Panc1 (cell line): ENCODE results near the gene MCF2L. TPM values are rescaled to one million over a fixed set of nuclear protein-coding genes. Genes with fewer than 3 reads are reported as not detected.

Source experiments
- ATAC-seq: fragments of 200-7000 bp; cut with Tn5 transposase; 2 replicates; pipeline ENCODE4 v1.9.1; 2020; ENCODE audit warnings: mild to moderate bottlenecking, moderate library complexity
- BruUV-seq: library from RNA; stranded (reverse); fragments of 400-500 nt; replicated peaks from 2 replicates; lab custom pipeline; 2021; lab: Mats Ljungman, UMichigan
- CTCF ChIA-PET: fragments of 300-600 bp; sonication (Branson Sonifier 250); formaldehyde crosslinking; loops from one replicate; lab custom pipeline; 2022; ENCODE audit warnings: antibody characterized with exemption; lab: Charles Lee
- POLR2A ChIA-PET: fragments of 300-600 bp; sonication (Branson Sonifier 250); formaldehyde crosslinking; loops from one replicate; lab custom pipeline; 2022; ENCODE audit warnings: antibody characterized with exemption; lab: Charles Lee
- DNase-seq: peaks from one replicate; pipeline ENCODE4 v3.0.0-alpha.2; 2010; ENCODE audit warnings: low read depth, low spot score
- H3K27ac ChIP-seq: 2 replicates; pipeline ENCODE4 v1.5.1; 2011; ENCODE audit warnings: mild to moderate bottlenecking, low read length, inconsistent platforms
- H3K27me3 ChIP-seq: fragments of 200-500 bp; sonication (Bioruptor generic); 2 replicates; pipeline ENCODE4 v1.6.0; 2014; ENCODE audit warnings: low read length, inconsistent platforms; ENCODE audit not compliant: control insufficient read depth, insufficient read depth
- H3K36me3 ChIP-seq: fragments of 200-500 bp; sonication (Bioruptor generic); 2 replicates; pipeline ENCODE4 v1.5.1; 2014; ENCODE audit warnings: inconsistent platforms, mild to moderate bottlenecking, low read length, moderate library complexity; ENCODE audit not compliant: control insufficient read depth, insufficient read depth
- H3K4me1 ChIP-seq: 2 replicates; pipeline ENCODE4 v1.5.1; 2011; ENCODE audit warnings: inconsistent platforms, mild to moderate bottlenecking, low read length, moderate library complexity; ENCODE audit not compliant: control insufficient read depth, insufficient read depth
- H3K4me3 ChIP-seq, 2 experiments: 2 replicates each; pipeline ENCODE4 v1.5.1; 2011 to 2012; ENCODE audit warnings: low read depth in 2 of 2, low read length in 2 of 2, mild to moderate bottlenecking in 2 of 2, inconsistent platforms in 1 of 2, moderate library complexity in 1 of 2
- H3K9me3 ChIP-seq: fragments of 200-500 bp; sonication (Bioruptor generic); 2 replicates; pipeline ENCODE4 v1.5.1; 2014; ENCODE audit warnings: low read depth, mild to moderate bottlenecking, inconsistent platforms, low read length, moderate library complexity; ENCODE audit not compliant: control insufficient read depth, insufficient read depth
- POLR2AphosphoS5 ChIP-seq: IDR thresholded peaks from 2 replicates; pipeline ENCODE4 v1.6.1; 2012; ENCODE audit warnings: mild to moderate bottlenecking, low read depth, low read length, moderate library complexity
- SIN3A ChIP-seq: IDR thresholded peaks from 2 replicates; pipeline ENCODE4 v1.6.1; 2012; ENCODE audit warnings: low read depth, mild to moderate bottlenecking, low read length, moderate library complexity, borderline replicate concordance; ENCODE audit not compliant: insufficient read depth
- TCF7L2 ChIP-seq: IDR thresholded peaks from 2 replicates; pipeline ENCODE4 v1.6.1; 2011; ENCODE audit warnings: mild to moderate bottlenecking, low read depth, low read length, inconsistent platforms
- in situ Hi-C: cut with HindIII; loops from 2 replicates; pipeline ENCODE4 v1.10.0; 2016; ENCODE audit warnings: low sequenced_read_pairs, low pct_unique_long_range_greater_than_20kb
- intact Hi-C: fragments of 100-400 bp; cut with micrococcal nuclease; formaldehyde crosslinking; loops from one replicate; pipeline ENCODE4 v1.10.0; 2022; ENCODE audit not compliant: unreplicated experiment
- total RNA-seq: library from RNA; stranded (reverse); gene quantifications from one replicate; pipeline ENCODE4 v1.2.1, GENCODE V29; 2021; ENCODE audit not compliant: unreplicated experiment
- TF ChIP-seq, protein P1 (sequence below), 2 experiments: IDR thresholded peaks; 2 replicates each; pipeline ENCODE4 v1.6.1; 2011 to 2012; ENCODE audit warnings: low read depth in 2 of 2, control low read depth in 1 of 2, low read length in 1 of 2, mild to moderate bottlenecking in 1 of 2, moderate library complexity in 1 of 2; ENCODE audit not compliant: insufficient read depth in 1 of 2
- TF ChIP-seq, protein P2 (sequence below): fragments of 450-650 bp; IDR thresholded peaks from 2 replicates; pipeline ENCODE4 v1.5.1; 2017; ENCODE audit warnings: mild to moderate bottlenecking

The MCF2L gene
- total RNA-seq, 1 experiment from 2014 or later: 0.57 TPM

DNA sequence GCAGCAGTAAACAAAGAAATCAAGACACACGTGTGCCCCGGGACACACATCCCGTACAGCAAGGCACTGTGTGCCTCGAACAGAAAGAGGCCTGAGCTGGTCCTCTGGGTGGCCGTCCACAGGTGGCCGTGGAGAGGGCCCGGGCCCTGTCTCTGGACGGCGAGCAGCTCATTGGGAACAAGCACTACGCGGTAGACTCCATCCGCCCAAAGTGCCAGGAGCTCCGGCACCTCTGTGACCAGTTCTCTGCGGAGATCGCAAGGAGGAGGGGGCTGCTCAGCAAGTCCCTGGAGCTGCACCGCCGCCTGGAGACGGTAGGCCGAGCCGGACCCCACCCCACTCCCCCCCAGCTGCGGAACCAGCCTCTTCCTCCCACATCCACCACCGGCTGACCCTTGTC, 105.9 kb downstream of the MCF2L start:
- TF ChIP-seq TCF7L2 (no peak), SIN3A (no peak)
- TF ChIP-seq, protein P1, sequence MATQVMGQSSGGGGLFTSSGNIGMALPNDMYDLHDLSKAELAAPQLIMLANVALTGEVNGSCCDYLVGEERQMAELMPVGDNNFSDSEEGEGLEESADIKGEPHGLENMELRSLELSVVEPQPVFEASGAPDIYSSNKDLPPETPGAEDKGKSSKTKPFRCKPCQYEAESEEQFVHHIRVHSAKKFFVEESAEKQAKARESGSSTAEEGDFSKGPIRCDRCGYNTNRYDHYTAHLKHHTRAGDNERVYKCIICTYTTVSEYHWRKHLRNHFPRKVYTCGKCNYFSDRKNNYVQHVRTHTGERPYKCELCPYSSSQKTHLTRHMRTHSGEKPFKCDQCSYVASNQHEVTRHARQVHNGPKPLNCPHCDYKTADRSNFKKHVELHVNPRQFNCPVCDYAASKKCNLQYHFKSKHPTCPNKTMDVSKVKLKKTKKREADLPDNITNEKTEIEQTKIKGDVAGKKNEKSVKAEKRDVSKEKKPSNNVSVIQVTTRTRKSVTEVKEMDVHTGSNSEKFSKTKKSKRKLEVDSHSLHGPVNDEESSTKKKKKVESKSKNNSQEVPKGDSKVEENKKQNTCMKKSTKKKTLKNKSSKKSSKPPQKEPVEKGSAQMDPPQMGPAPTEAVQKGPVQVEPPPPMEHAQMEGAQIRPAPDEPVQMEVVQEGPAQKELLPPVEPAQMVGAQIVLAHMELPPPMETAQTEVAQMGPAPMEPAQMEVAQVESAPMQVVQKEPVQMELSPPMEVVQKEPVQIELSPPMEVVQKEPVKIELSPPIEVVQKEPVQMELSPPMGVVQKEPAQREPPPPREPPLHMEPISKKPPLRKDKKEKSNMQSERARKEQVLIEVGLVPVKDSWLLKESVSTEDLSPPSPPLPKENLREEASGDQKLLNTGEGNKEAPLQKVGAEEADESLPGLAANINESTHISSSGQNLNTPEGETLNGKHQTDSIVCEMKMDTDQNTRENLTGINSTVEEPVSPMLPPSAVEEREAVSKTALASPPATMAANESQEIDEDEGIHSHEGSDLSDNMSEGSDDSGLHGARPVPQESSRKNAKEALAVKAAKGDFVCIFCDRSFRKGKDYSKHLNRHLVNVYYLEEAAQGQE (IDR thresholded peaks at IDR 0.05; ENCODE audit: insufficient read depth in 1 of 2, low read depth in 2 of 2, low read length in 1 of 2): no peak
- CTCF ChIA-PET: interaction anchor here (0.5 kb wide), 1 partner anchor 220 kb away, joined by 4 read pairs; no protein-coding TSS in a partner anchor
- Histone ChIP-seq H3K36me3 (no peaks in the 10 kb centered on the region), H3K27ac (no peak overlapping the region), H3K4me1 (no peaks in the 10 kb centered on the region), H3K27me3 (no peaks in the 10 kb centered on the region), H3K4me3 (no peak overlapping the region), H3K9me3 (no peaks in the 10 kb centered on the region)
- in situ Hi-C loops: no loop called here
- no peak for DNase-seq
- BruUV-seq: no TSS peak
- POLR2A ChIA-PET: interaction anchor here (0.7 kb wide), 1 partner anchor 134 kb away, joined by 6 read pairs; the partner anchor contains the start of gene PCID2
- no peak for ATAC-seq
- intact Hi-C loops: no loop called here

DNA sequence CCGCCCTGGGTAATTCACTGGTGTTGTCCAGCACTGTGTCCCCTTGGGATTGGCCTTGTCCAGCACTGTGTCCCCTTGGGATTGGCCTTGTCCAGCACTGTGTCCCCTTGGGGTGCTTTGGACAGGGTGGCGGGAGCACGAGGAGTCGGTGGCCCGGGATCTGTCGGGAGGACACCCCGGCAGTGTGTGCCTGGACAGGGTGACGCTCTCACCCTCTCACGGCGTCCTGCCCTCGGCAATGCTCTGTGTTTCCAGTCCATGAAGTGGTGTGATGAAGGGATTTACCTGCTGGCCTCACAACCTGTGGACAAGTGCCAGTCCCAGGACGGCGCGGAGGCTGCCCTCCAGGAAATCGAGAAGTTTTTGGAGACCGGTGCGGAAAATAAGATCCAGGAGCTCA, 106.7 kb downstream of the MCF2L start:
- intact Hi-C loops: no loop called here
- POLR2A ChIA-PET: no interaction called here

More for the DNA sequence above, 106.7 kb downstream of the MCF2L start:
- Histone ChIP-seq H3K36me3 (no peaks in the 10 kb centered on the region), H3K4me3 (no peak overlapping the region), H3K27ac (no peak overlapping the region), H3K9me3 (no peaks in the 10 kb centered on the region), H3K4me1 (no peaks in the 10 kb centered on the region), H3K27me3 (no peaks in the 10 kb centered on the region)
- no peak for ATAC-seq
- TF ChIP-seq SIN3A (no peak), TCF7L2 (no peak), POLR2AphosphoS5 (no peak)
- TF ChIP-seq, protein P1 (IDR thresholded peaks at IDR 0.05; ENCODE audit: insufficient read depth in 1 of 2, low read depth in 2 of 2, low read length in 1 of 2): no peak
- TF ChIP-seq, protein P2, sequence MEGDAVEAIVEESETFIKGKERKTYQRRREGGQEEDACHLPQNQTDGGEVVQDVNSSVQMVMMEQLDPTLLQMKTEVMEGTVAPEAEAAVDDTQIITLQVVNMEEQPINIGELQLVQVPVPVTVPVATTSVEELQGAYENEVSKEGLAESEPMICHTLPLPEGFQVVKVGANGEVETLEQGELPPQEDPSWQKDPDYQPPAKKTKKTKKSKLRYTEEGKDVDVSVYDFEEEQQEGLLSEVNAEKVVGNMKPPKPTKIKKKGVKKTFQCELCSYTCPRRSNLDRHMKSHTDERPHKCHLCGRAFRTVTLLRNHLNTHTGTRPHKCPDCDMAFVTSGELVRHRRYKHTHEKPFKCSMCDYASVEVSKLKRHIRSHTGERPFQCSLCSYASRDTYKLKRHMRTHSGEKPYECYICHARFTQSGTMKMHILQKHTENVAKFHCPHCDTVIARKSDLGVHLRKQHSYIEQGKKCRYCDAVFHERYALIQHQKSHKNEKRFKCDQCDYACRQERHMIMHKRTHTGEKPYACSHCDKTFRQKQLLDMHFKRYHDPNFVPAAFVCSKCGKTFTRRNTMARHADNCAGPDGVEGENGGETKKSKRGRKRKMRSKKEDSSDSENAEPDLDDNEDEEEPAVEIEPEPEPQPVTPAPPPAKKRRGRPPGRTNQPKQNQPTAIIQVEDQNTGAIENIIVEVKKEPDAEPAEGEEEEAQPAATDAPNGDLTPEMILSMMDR: no peak
- in situ Hi-C loops: no loop called here
- CTCF ChIA-PET: no interaction called here
- BruUV-seq: no TSS peak
- no peak for DNase-seq
